NCI-H2107 treated with DMSO at 0.1 percent for 48 hours (cell line): ENCODE measurements around the gene PEAK1.

Source experiments
- DNase-seq: peaks from one replicate; lab custom pipeline; 2025; ENCODE audit not compliant: unreplicated experiment; lab: John Stamatoyannopoulos, UW

The PEAK1 gene

GRCh38 chr15:77402740-77403379 is 17.0 kb downstream of the PEAK1 start:
- DNase-seq = no peak

DNA sequence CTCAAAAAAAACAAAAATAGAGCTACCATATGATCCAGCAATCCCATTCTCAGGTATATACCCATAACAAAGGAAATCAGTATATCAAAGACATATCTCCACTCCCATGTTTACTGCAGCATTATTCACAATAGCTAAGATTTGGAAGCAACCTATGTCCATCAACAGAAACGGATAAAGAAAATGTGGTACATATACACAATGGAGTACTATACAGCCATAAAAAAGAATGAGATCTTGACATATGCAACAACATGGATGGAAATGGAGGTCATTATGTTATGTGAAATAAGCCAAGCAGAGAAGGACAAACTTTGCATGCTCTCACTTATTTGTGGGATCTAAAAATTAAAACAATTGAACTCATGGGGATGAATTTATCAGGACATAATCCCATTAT is 19.6 kb downstream of the PEAK1 start:
- no peak for DNase-seq

- DNase-seq = no peak
These were observed 21.0 kb downstream of the PEAK1 start for GRCh38 chr15:77398927-77399326.

GRCh38 chr15:77396692-77397091 is 23.2 kb downstream of the PEAK1 start:
- DNase-seq = no peak

DNA sequence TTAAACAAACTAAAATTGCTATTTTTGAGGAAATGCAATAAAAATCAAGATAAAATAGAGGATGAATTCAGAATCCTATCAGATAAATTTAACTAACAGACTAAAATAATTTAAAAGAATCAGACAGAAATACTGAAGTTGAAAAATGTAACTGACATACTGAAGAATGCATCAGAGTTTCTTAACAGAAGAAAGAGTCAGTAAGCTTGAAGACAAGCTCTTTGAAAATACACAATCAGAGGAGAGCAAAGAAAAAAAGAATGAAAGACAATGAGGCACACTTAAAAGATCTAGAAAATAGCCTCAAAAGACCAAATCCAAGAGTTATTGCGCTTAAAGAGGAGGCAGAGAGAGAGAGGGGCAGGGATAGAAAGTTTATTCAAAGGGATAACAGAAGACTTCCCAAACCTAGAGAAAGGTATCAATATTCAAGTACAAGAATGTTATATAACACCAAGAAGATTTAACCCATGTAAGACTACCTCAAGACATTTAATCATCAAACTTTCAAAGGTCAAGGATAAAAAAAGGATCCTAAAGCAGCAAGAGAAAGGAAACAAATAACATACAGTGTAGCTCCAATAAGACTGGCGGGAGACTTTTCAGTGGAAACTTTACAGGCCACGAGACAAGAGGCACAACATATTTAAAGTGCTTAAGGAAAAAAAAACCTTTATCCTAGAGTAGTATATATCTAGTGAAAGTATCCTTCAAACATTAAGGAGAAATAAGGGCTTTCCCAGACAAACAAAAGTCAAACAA is 24.7 kb downstream of the PEAK1 start:
- no peak for DNase-seq

DNA sequence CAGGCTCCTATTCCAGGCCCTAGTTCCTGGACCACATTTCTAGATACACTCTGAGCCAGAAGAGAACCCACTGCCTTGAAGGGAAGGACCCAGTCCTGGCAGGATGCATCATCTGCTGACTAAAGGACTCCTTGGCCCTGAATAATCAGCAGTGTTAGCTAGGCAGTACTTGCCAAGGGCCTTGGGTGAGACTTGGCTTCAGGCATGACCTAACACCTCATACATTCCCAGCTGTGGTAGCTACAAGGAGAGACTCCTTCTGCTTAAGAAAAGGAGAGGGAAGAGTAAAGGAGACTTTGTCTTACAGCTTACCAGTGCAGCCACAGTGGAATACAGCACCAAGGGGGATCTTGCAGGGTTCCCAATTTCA is 26.4 kb downstream of the PEAK1 start:
- DNase-seq = no peak

GRCh38 chr15:77392762-77393470 is 27.0 kb downstream of the PEAK1 start:
- DNase-seq = no peak

DNA sequence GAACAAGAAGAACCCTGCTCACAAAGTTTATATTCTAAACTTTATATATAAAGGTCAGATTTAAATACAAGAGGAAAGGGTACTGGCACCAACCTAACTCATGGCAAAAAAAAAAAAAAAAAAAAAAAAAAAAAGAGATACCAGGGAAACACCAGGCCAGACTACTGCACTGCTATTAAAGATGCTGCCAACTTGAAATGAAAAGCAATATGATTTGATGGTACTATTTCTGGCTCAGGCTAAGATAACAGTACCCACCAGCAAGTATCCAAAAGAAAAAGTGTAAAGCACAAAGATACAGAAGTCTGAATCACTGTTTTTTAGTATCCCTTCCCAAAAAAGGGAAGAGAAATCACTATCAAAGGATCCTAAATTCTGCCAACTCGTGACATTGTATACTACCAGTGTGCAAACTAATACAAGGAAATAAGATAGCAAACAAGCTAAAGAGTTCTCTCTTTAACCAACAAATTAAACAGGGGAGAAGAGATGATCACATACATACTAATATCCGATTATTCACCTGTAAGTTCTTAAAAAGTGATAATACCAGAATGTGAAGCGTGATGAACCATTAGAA is 28.4 kb downstream of the PEAK1 start:
- DNase-seq = no peak

GRCh38 chr15:77387365-77388105 is 32.4 kb downstream of the PEAK1 start:
- DNase-seq = no peak

- DNase-seq = no peak
These were observed 33.3 kb downstream of the PEAK1 start for GRCh38 chr15:77386626-77387025.

DNA sequence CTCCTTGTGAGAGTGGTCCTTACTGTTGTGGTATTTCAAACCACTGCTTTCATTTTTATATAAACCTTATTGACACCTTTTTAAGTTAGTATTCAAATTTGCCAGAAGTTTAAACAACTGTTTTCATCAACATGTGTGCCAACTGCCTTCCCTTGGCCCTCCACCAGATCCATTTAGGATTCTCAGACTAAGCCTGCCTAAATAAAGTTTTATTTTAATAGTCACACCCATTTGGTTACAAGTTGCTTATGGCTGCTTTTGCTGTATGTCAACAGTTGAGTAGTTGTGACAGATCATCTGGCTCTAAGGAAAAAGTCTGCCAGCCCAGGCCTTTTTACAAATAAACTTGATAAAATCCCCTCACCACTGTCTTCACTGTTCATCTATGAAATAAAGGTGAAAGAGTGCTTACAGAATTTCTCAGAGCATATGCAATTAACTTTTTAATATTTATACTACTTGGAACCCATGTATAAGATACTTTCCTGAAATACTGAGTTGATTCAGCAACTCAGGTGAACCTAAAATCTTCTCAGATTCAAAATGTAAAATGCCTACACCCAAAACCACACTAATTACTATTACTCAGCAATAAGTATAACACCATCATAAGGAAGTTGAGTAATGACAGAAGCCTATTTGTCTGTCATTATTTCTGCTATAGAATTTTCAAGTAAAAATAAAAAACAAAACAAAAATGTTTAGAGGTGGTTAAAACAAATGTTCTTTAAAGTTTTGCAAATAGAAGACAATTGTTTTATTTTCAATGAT is 35.1 kb downstream of the PEAK1 start:
- DNase-seq = no peak

- no peak for DNase-seq
These were observed 35.8 kb downstream of the PEAK1 start for GRCh38 chr15:77384086-77384485.

GRCh38 chr15:77380033-77380432 is 39.9 kb downstream of the PEAK1 start:
- no peak for DNase-seq

- DNase-seq = no peak
These were observed 43.1 kb downstream of the PEAK1 start for GRCh38 chr15:77376770-77377169.

DNA sequence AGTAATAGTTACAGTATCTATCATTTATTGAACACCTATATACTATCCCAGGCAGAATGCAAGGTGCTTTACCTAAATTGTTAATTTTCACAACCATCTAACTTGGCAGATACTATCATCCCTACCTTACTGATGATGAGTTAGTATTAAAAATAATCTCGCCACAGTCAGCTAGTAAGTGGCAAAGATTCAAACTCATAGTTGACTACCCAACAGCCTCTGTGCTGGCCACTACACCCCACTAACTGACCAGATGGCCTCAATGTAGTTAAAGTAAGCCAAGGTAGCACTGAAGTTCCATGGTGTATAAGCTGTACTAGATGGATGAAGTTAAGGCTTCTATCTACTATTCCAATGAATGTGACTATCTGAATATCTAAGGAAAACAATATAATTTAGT is 44.8 kb downstream of the PEAK1 start:
- no peak for DNase-seq

DNA sequence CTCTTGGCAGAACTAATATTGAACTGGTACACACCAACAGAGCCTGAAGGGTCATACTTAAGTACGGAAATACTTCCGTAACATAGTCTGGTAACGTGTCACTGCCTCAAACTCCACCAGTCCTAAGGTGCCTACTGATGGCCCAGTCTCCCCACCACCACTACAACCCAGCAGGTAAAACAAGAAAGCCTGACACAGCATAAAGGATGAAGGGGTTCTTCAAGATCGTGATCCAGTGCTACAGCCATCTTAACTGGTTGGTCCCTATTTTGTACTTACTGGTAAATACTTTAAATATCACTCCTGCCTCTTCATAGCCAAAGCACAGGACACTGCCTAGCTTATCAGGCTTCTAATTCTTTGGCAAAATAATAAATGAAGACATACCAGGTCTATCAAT is 46.5 kb downstream of the PEAK1 start:
- no peak for DNase-seq

GRCh38 chr15:77371850-77372563 is 47.9 kb downstream of the PEAK1 start:
- DNase-seq = no peak

GRCh38 chr15:77370580-77370979 is 49.3 kb downstream of the PEAK1 start:
- no peak for DNase-seq

- no peak for DNase-seq
These were observed 50.7 kb downstream of the PEAK1 start for GRCh38 chr15:77369168-77369567.

- DNase-seq = no peak
These were observed 52.3 kb downstream of the PEAK1 start for GRCh38 chr15:77367631-77368030.
